HepG2 (cell line): ENCODE measurements around the gene ADAMTS20. TPM values are rescaled to one million over a fixed set of nuclear protein-coding genes. Genes with fewer than 3 reads are reported as not detected.

Experiments used
- ATAC-seq: fragments of 200-7000 bp; cut with Tn5 transposase; 3 replicates; pipeline ENCODE4 v1.9.1; 2020; ENCODE audit warnings: mild to moderate bottlenecking, moderate library complexity
- BruUV-seq: library from RNA; stranded (reverse); fragments of 400-500 nt; replicated peaks from 2 replicates; lab custom pipeline; 2021; lab: Mats Ljungman, UMichigan
- CTCF ChIA-PET: fragments of 300-600 bp; formaldehyde crosslinking; extraction: SDS; loops from one replicate; lab custom pipeline; 2021; ENCODE audit warnings: low total read pairs, inconsistent platforms, low intra/inter-chr PET ratio; lab: Yijun Ruan, JAX
- POLR2A ChIA-PET: fragments of 350-600 bp; sonication (Branson Sonifier 250); formaldehyde crosslinking; loops from one replicate; lab custom pipeline; 2020; ENCODE audit warnings: antibody characterized with exemption, inconsistent platforms; lab: Yijun Ruan, JAX
- DNase-seq: peaks from one replicate; pipeline ENCODE4 v3.0.0-alpha.2; 2015; ENCODE audit warnings: low spot score
- FAIRE-seq: peaks from 3 replicates; lab custom pipeline; 2011; peaks lifted over from hg19 to GRCh38; lab: Jason Lieb, UNC
- H2AFZ ChIP-seq: one replicate; pipeline ENCODE4 v1.6.1; 2011; ENCODE audit warnings: low read length, inconsistent platforms
- H3K27ac ChIP-seq: fragments of 300-600 bp; 3 replicates; pipeline ENCODE4 v1.8.0; 2011; ENCODE audit warnings: mixed run types, mild to moderate bottlenecking, mixed read lengths, low read length, inconsistent platforms; ENCODE audit not compliant: insufficient read depth; ENCODE audit errors: extremely low read length
- H3K27me3 ChIP-seq, 2 experiments: fragments of 200-600 bp in 1 of 2; 2 replicates in 1 of 2; 3 replicates in 1 of 2; pipeline versions ENCODE4 v1.6.0 to v1.8.0; 2011; ENCODE audit warnings: low read length in 2 of 2, mild to moderate bottlenecking in 2 of 2, moderate library complexity in 2 of 2, inconsistent platforms in 1 of 2; ENCODE audit not compliant: insufficient read depth in 2 of 2, control insufficient read depth in 1 of 2
- H3K36me3 ChIP-seq, 2 experiments: fragments of 200-600 bp in 1 of 2; replicated peaks in 1 of 2; 2 replicates in 1 of 2; 3 replicates in 1 of 2; pipeline versions ENCODE4 v1.5.1 to v1.8.0; 2011; ENCODE audit warnings: low read length in 2 of 2, inconsistent platforms in 1 of 2; ENCODE audit not compliant: insufficient read depth in 2 of 2, control insufficient read depth in 1 of 2
- H3K4me1 ChIP-seq: 2 replicates; pipeline ENCODE4 v1.5.1; 2012; ENCODE audit warnings: low read length, inconsistent platforms; ENCODE audit not compliant: insufficient read depth
- H3K4me2 ChIP-seq: 2 replicates; pipeline ENCODE4 v1.6.0; 2011; ENCODE audit warnings: low read depth, low read length, inconsistent platforms
- H3K4me3 ChIP-seq, 3 experiments: fragments of 200-600 bp in 1 of 3; sonication (generic), shearing (Covaris generic) in 1 of 3; replicated peaks in 1 of 3; 2 replicates each; pipeline ENCODE4 v1.5.1; 2011 to 2016; ENCODE audit warnings: low read length in 3 of 3, inconsistent platforms in 2 of 3, low read depth in 2 of 3, mild to moderate bottlenecking in 2 of 3, control low read depth in 1 of 3, mixed read lengths in 1 of 3; ENCODE audit not compliant: insufficient read depth in 1 of 3
- H3K79me2 ChIP-seq: one replicate; pipeline ENCODE4 v1.6.1; 2011; ENCODE audit warnings: low read length, inconsistent platforms; ENCODE audit not compliant: insufficient read depth
- H3K9ac ChIP-seq: 2 replicates; pipeline ENCODE4 v1.6.0; 2011; ENCODE audit warnings: mild to moderate bottlenecking, low read depth, low read length, inconsistent platforms; ENCODE audit not compliant: insufficient read depth
- H3K9me3 ChIP-seq: 2 replicates; pipeline ENCODE4 v1.5.1; 2012; ENCODE audit warnings: mild to moderate bottlenecking, low read length
- H4K20me1 ChIP-seq: 2 replicates; pipeline ENCODE4 v1.6.0; 2011; ENCODE audit warnings: inconsistent platforms, mild to moderate bottlenecking, low read length, moderate library complexity; ENCODE audit not compliant: insufficient read depth
- MZF1 ChIP-seq: sonication (generic); formaldehyde crosslinking; IDR thresholded peaks from 2 replicates; pipeline ENCODE4 v1.8.1; 2023; ENCODE audit warnings: mild to moderate bottlenecking, missing genetic modification reagents, borderline replicate concordance
- PRPF4 ChIP-seq: fragments of 200-400 bp; formaldehyde crosslinking; IDR thresholded peaks from 2 replicates; pipeline ENCODE4 v1.6.1; 2016; ENCODE audit warnings: low read length, low read depth; ENCODE audit not compliant: poor library complexity, severe bottlenecking
- TOE1 ChIP-seq: sonication (generic); formaldehyde crosslinking; IDR thresholded peaks from 2 replicates; pipeline ENCODE4 v1.4.0; 2020; ENCODE audit warnings: mild to moderate bottlenecking, missing genetic modification reagents
- ZFP41 ChIP-seq: sonication (generic); formaldehyde crosslinking; IDR thresholded peaks from 2 replicates; pipeline ENCODE4 v1.4.0; 2020; ENCODE audit warnings: mild to moderate bottlenecking, missing genetic modification reagents, borderline replicate concordance
- ZNF160 ChIP-seq: sonication (generic); formaldehyde crosslinking; IDR thresholded peaks from 2 replicates; pipeline ENCODE4 v1.8.0; 2022; ENCODE audit warnings: mild to moderate bottlenecking, inconsistent platforms, missing genetic modification reagents
- ZNF431 ChIP-seq: sonication (generic); formaldehyde crosslinking; IDR thresholded peaks from 2 replicates; pipeline ENCODE4 v1.9.0; 2022; ENCODE audit warnings: missing genetic modification reagents, low read depth, mild to moderate bottlenecking, borderline replicate concordance
- ZNF724P ChIP-seq: sonication (generic); formaldehyde crosslinking; IDR thresholded peaks from 2 replicates; pipeline ENCODE4 v1.8.0; 2022; ENCODE audit warnings: missing genetic modification reagents, borderline replicate concordance
- ZNF782 ChIP-seq: sonication (generic); formaldehyde crosslinking; IDR thresholded peaks from 2 replicates; pipeline ENCODE4 v1.4.0; 2020; ENCODE audit warnings: missing genetic modification reagents, mild to moderate bottlenecking, borderline replicate concordance
- WGBS: methylation state at CpG from one replicate; pipeline ENCODE4 v1.1.6; 2017; ENCODE audit warnings: low lambda C conversion rate; 5-methylcytosine and 5-hydroxymethylcytosine counted together
- in situ Hi-C: cut with HindIII; loops from 2 replicates; pipeline ENCODE4 v1.10.0; 2017; ENCODE audit warnings: low pct_unique_long_range_greater_than_20kb; ENCODE audit not compliant: extremely low pct_ligation_motif_present
- intact Hi-C: fragments of 100-400 bp; cut with micrococcal nuclease; formaldehyde crosslinking; loops from one replicate; pipeline ENCODE4 v1.10.0; 2022; ENCODE audit not compliant: unreplicated experiment
- polyA plus RNA-seq, 8 experiments: library from polyadenylated mRNA; depleted of rRNA in 3 of 8; stranded (reverse) in 7 of 8; unstranded in 1 of 8; fragments of >200 nt; fragmentation: Illumina TruSeq in 4 of 8; extraction: Trizol in 4 of 8; gene quantifications; 2 replicates each; pipeline versions ENCODE4 v1.2.1 to v1.2.3, GENCODE V29; 2011 to 2016; ENCODE audit warnings: low read depth in 4 of 8, missing spikeins in 1 of 8, mixed read lengths in 1 of 8; ENCODE audit not compliant: insufficient read depth in 1 of 8
- total RNA-seq, 5 experiments: library from RNA; depleted of rRNA; stranded (reverse); fragments of >200 nt; fragmentation: Illumina TruSeq; extraction: Trizol; gene quantifications; 2 replicates each; pipeline ENCODE4 v1.2.3, GENCODE V29; 2016; ENCODE audit warnings: low read depth in 1 of 5
- TF ChIP-seq, protein P1 (sequence below): sonication (generic); formaldehyde crosslinking; IDR thresholded peaks from 2 replicates; pipeline ENCODE4 v1.4.0; 2020; ENCODE audit warnings: mild to moderate bottlenecking, missing genetic modification reagents
- TF ChIP-seq, protein P2 (sequence below): sonication (generic); formaldehyde crosslinking; IDR thresholded peaks from 2 replicates; pipeline ENCODE4 v1.9.0; 2022; ENCODE audit warnings: low read depth, missing genetic modification reagents

ADAMTS20 gene
- total and polyA plus RNA-seq, 2 of the 13 experiments (the other 11 are each of a cell fraction or from before 2014, with no cell fraction given): not detected

DNA sequence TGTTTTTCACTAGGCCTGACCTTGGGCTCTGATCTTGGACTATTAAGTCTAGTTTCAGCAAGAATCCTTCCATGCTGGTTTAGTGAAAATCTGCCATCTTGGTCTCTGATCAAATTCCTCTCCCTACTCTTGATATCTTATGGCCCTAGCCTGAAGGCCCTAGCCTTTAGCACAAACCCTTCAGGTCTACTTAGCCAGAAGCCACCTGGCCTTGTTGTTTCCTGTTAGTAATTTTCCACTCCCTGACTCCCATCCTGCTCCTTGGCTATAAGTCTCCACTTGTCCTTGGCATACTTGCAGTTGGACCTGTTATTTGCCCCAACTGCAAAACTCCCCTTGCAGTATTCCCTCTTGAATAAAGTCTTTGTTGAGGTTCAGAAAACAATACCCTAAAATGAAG is 241.4 kb downstream of the ADAMTS20 start (continued):
- TF ChIP-seq ZFP41: no peak
- TF ChIP-seq ZNF160: no peak
- no peak for TF ChIP-seq ZNF724P (CRISPR knock-in tag)
- TF ChIP-seq, all 625 proteins: peak for 0

DNA sequence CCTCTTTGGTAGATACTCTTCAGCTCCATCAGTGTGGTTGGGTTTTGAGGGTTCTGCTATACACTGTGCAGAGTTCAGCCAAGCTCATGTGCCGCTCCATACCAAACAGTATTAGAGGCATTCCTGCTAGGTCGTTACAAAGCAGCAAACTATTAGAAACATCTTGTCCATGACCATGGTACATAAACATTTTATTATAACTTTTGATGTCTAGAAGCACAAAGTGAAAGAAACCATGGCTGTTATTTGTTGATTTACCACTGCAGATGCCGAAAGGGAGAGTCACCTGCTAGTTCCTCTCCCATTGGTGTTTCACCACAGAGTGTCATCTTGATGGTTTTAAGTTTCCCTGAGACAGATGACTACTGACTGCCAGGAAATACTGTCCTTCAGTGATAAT is 242.0 kb downstream of the ADAMTS20 start:
- H3K4me2 ChIP-seq: no peak overlapping the region
- 11% methylated on average over 3 of the region's 3 CpGs for WGBS
- H3K4me3 ChIP-seq: no peak overlapping the region
- H3K36me3 ChIP-seq: no peaks in the 10 kb centered on the region
- no peaks in the 10 kb centered on the region for H3K27me3 ChIP-seq
- ChIA-PET POLR2A (no interaction called here), CTCF (no interaction called here)
- BruUV-seq: no TSS peak
- ATAC-seq (no peak), DNase-seq (no peak), FAIRE-seq (no peak)
- TF ChIP-seq PRPF4 (no peak), TOE1 (CRISPR knock-in tag) (no peak), ZNF431 (CRISPR knock-in tag) (no peak), ZNF782 (CRISPR knock-in tag) (no peak), MZF1 (CRISPR knock-in tag) (no peak)
- TF ChIP-seq, protein P1, sequence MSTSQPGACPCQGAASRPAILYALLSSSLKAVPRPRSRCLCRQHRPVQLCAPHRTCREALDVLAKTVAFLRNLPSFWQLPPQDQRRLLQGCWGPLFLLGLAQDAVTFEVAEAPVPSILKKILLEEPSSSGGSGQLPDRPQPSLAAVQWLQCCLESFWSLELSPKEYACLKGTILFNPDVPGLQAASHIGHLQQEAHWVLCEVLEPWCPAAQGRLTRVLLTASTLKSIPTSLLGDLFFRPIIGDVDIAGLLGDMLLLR (CRISPR knock-in tag): no peak
- TF ChIP-seq, protein P2, sequence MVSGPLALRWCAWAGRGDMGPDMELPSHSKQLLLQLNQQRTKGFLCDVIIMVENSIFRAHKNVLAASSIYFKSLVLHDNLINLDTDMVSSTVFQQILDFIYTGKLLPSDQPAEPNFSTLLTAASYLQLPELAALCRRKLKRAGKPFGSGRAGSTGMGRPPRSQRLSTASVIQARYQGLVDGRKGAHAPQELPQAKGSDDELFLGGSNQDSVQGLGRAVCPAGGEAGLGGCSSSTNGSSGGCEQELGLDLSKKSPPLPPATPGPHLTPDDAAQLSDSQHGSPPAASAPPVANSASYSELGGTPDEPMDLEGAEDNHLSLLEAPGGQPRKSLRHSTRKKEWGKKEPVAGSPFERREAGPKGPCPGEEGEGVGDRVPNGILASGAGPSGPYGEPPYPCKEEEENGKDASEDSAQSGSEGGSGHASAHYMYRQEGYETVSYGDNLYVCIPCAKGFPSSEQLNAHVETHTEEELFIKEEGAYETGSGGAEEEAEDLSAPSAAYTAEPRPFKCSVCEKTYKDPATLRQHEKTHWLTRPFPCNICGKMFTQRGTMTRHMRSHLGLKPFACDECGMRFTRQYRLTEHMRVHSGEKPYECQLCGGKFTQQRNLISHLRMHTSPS (CRISPR knock-in tag): no peak
- intact Hi-C loops (no loop called here), in situ Hi-C loops (no loop called here)
- no peaks in the 10 kb centered on the region for H3K79me2 ChIP-seq
- no peaks in the 10 kb centered on the region for H3K4me1 ChIP-seq
- H2AFZ ChIP-seq: no peak overlapping the region
- no peaks in the 10 kb centered on the region for H3K9me3 ChIP-seq
- H3K9ac ChIP-seq: no peak overlapping the region
- H3K27ac ChIP-seq: no peak overlapping the region
- H4K20me1 ChIP-seq: no peaks in the 10 kb centered on the region
